Fibroblast of lung (primary cell): Measurements from ENCODE around the gene UGT3A2. TPM values are rescaled to one million over a fixed set of nuclear protein-coding genes. Genes with fewer than 3 reads are reported as not detected.
A peak's percentile ranks its signal among the peaks of the same experiment; 100 is the strongest.

Experiments
- DNase-seq, 2 donors: peaks; one replicate each; pipeline versions ENCODE4 v3.0.0 to v3.0.0-alpha.2; 2010; ENCODE audit warnings: low read depth in 2 of 2
- H2AFZ ChIP-seq: 2 replicates; pipeline ENCODE4 v1.5.1; 2012; ENCODE audit warnings: low read length, control low read depth, inconsistent platforms
- H3K27ac ChIP-seq: 2 replicates; pipeline ENCODE4 v1.5.1; 2011; ENCODE audit warnings: low read length, control low read depth; ENCODE audit not compliant: insufficient read depth
- H3K27me3 ChIP-seq: 2 replicates; pipeline ENCODE4 v1.5.1; 2011; ENCODE audit warnings: mild to moderate bottlenecking, low read length; ENCODE audit not compliant: control insufficient read depth, insufficient read depth
- H3K36me3 ChIP-seq: 2 replicates; pipeline ENCODE4 v1.5.1; 2011; ENCODE audit warnings: low read length; ENCODE audit not compliant: control insufficient read depth, insufficient read depth
- H3K4me1 ChIP-seq: 2 replicates; pipeline ENCODE4 v1.5.1; 2011; ENCODE audit warnings: low read length; ENCODE audit not compliant: control insufficient read depth, insufficient read depth; ENCODE audit errors: extremely low read depth
- H3K4me2 ChIP-seq: 2 replicates; pipeline ENCODE4 v1.5.1; 2011; ENCODE audit warnings: low read length, control low read depth; ENCODE audit not compliant: insufficient read depth; ENCODE audit errors: extremely low read depth
- H3K4me3 ChIP-seq, 4 experiments: fragments of 200-600 bp in 1 of 4; sonication (generic) in 1 of 4; replicated peaks in 1 of 4; 2 replicates each; pipeline ENCODE4 v1.5.1; 2011 to 2016; ENCODE audit warnings: low read length in 4 of 4, low read depth in 3 of 4, mild to moderate bottlenecking in 3 of 4, control low read depth in 2 of 4, inconsistent platforms in 1 of 4, mixed read lengths in 1 of 4; ENCODE audit not compliant: insufficient read depth in 1 of 4; ENCODE audit errors: control extremely low read depth in 1 of 4
- H3K79me2 ChIP-seq: 2 replicates; pipeline ENCODE4 v1.5.1; 2012; ENCODE audit warnings: mild to moderate bottlenecking, low read length, inconsistent platforms; ENCODE audit not compliant: control insufficient read depth, insufficient read depth
- H3K9ac ChIP-seq: 2 replicates; pipeline ENCODE4 v1.5.1; 2011; ENCODE audit warnings: mild to moderate bottlenecking, low read length, control low read depth; ENCODE audit not compliant: insufficient read depth
- H3K9me3 ChIP-seq: 2 replicates; pipeline ENCODE4 v1.5.1; 2012; ENCODE audit warnings: low read depth, low read length; ENCODE audit not compliant: control insufficient read depth, insufficient read depth
- H4K20me1 ChIP-seq: 2 replicates; pipeline ENCODE4 v1.5.1; 2011; ENCODE audit warnings: low read length; ENCODE audit not compliant: control insufficient read depth, insufficient read depth; ENCODE audit errors: extremely low read depth
- CTCF ChIP-seq, 2 donors: IDR thresholded peaks in 1 of 2; conservative IDR thresholded peaks in 1 of 2; 1 replicate in 1 of 2; 2 replicates in 1 of 2; pipeline ENCODE4 v1.5.1; 2011 to 2012; ENCODE audit warnings: low read length in 2 of 2, control low read depth in 1 of 2, inconsistent platforms in 1 of 2, low read depth in 1 of 2, mild to moderate bottlenecking in 1 of 2
- EZH2 ChIP-seq: IDR thresholded peaks from 2 replicates; pipeline ENCODE4 v1.5.1; 2012; ENCODE audit warnings: low read length, control low read depth, mild to moderate bottlenecking; ENCODE audit errors: missing control alignments
- polyA plus RNA-seq, 2 donors: library from polyadenylated mRNA; depleted of rRNA in 1 of 2; stranded (reverse) in 1 of 2; unstranded in 1 of 2; fragments of >200 nt; gene quantifications; 2 replicates each; pipeline ENCODE4 v1.2.1, GENCODE V29; 2011 to 2012; ENCODE audit warnings: missing spikeins in 1 of 2
- total RNA-seq: library from RNA; depleted of rRNA; stranded (reverse); fragments of >200 nt; gene quantifications from 2 replicates; pipeline ENCODE4 v1.2.1, GENCODE V29; 2014

Gene UGT3A2
- total and polyA plus RNA-seq, 2 donors (not counting 1 experiment from before 2014, with no cell fraction given) = not detected

- Histone ChIP-seq H3K27me3 (peaks cover 4% of the 10 kb centered on the region), H3K9me3 (no peaks in the 10 kb centered on the region), H4K20me1 (no peaks in the 10 kb centered on the region), H3K9ac (no peak overlapping the region), H2AFZ (no peak overlapping the region), H3K4me1 (no peaks in the 10 kb centered on the region), H3K36me3 (no peaks in the 10 kb centered on the region), H3K79me2 (no peaks in the 10 kb centered on the region), H3K4me2 (no peak overlapping the region), H3K4me3 (no peak overlapping the region), H3K27ac (no peak overlapping the region)
- TF ChIP-seq EZH2 (no peak), CTCF (conservative IDR thresholded peaks at IDR 0.05 in 1 of 2, IDR thresholded peaks at IDR 0.05 in 1 of 2; ENCODE audit: low read depth in 1 of 2, low read length in 2 of 2) (peak; percentile 30 to 35)
- DNase-seq = peak; percentile 11
Observed at GRCh38 chr5:36089989-36090388, 23.3 kb upstream of the UGT3A2 start.

- H3K9me3 ChIP-seq = no peaks in the 10 kb centered on the region
- H3K4me2 ChIP-seq = no peak overlapping the region
- peak; percentile 58 to 80 for TF ChIP-seq CTCF (conservative IDR thresholded peaks at IDR 0.05 in 1 of 2, IDR thresholded peaks at IDR 0.05 in 1 of 2; ENCODE audit: low read depth in 1 of 2, low read length in 2 of 2)
- peak; percentile 49 for TF ChIP-seq EZH2
- H4K20me1 ChIP-seq = no peaks in the 10 kb centered on the region
- no peaks in the 10 kb centered on the region for H3K79me2 ChIP-seq
- peaks cover 2% of the 10 kb centered on the region for H3K27me3 ChIP-seq
- H3K9ac ChIP-seq = no peak overlapping the region
- no peaks in the 10 kb centered on the region for H3K36me3 ChIP-seq
- peak overlapping the region; percentile 60 for H2AFZ ChIP-seq
- no peak overlapping the region for H3K27ac ChIP-seq
- DNase-seq = peak; percentile 27 to 59
- no peaks in the 10 kb centered on the region for H3K4me1 ChIP-seq
- H3K4me3 ChIP-seq = no peak overlapping the region
Observed at GRCh38 chr5:36079200-36079781, 12.6 kb upstream of the UGT3A2 start.

GRCh38 chr5:36078430-36078829, 11.7 kb upstream of the UGT3A2 start:
- H3K36me3 ChIP-seq = no peaks in the 10 kb centered on the region
- H3K4me3 ChIP-seq = no peak overlapping the region
- H4K20me1 ChIP-seq = no peaks in the 10 kb centered on the region
- H2AFZ ChIP-seq = no peak overlapping the region
- peaks cover 2% of the 10 kb centered on the region for H3K27me3 ChIP-seq
- no peaks in the 10 kb centered on the region for H3K79me2 ChIP-seq
- no peak overlapping the region for H3K9ac ChIP-seq
- H3K27ac ChIP-seq = no peak overlapping the region
- H3K4me2 ChIP-seq = no peak overlapping the region
- no peak for DNase-seq
- no peaks in the 10 kb centered on the region for H3K9me3 ChIP-seq
- no peaks in the 10 kb centered on the region for H3K4me1 ChIP-seq
- TF ChIP-seq EZH2 (no peak), CTCF (conservative IDR thresholded peaks at IDR 0.05 in 1 of 2, IDR thresholded peaks at IDR 0.05 in 1 of 2; ENCODE audit: low read depth in 1 of 2, low read length in 2 of 2) (no peak)
